MM.1S (cell line): ENCODE measurements around the gene IQSEC1.

Experiments
- CTCF ChIP-seq: fragments of 300-600 bp; sonication (generic); IDR thresholded peaks from 2 replicates; pipeline ENCODE4 v1.5.1; 2016; ENCODE audit warnings: antibody characterized with exemption, low read length, mixed read lengths
- EZH2 ChIP-seq: fragments of 300-600 bp; sonication (generic); optimal IDR thresholded peaks from 2 replicates; pipeline ENCODE3; 2017; ENCODE audit warnings: low read depth, mild to moderate bottlenecking, antibody characterized with exemption, low read length, mixed read lengths
- EZH2phosphoT487 ChIP-seq: fragments of 300-600 bp; sonication (generic); IDR thresholded peaks from 2 replicates; pipeline ENCODE4 v1.6.1; 2018; ENCODE audit warnings: antibody characterized with exemption, low read length

DNA sequence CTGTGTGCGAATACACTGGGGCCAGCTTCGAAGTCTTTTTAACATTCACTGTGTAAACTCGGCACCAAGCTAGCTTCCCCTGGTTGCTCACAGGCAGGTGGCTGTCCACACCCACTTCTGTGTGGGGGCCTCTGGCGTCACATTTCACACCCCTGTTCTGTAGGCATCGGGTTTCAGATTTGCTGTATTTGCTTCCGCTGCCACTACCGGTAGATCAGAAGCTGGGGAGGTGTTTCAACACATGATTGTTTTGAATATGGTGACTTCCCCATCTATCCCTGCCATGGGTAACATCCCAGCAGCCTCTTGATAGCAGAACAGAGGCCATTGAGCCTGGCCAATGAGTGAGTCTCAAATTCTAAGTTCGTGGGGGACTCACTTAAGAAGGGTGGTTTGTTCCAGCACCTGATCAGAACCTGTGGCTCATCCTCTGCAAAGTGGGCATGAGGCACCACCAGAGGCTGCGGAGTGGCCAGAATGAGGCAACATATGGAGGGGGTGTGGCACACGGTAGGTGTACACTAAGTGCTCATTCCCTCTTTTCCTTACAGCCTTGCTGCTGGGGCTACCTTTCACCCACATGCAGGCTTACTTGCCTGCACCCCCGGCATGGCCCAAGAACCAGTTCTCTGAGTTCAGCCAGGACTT is 61.5 kb downstream of the IQSEC1 start:
- TF ChIP-seq CTCF, result no peak
- no peak for TF ChIP-seq EZH2
- no peak for TF ChIP-seq EZH2phosphoT487
